Cardiac septum (tissue), 1 donor: ENCODE data around the gene ZNF398. TPM values are rescaled to one million over a fixed set of nuclear protein-coding genes. Genes with fewer than 3 reads are reported as not detected.

ENCODE experiments used
- DNase-seq: peaks from one replicate; pipeline ENCODE4 v3.0.0-alpha.2; 2020; ENCODE audit warnings: low spot score
- intact Hi-C: fragments of 100-400 bp; cut with DNase I; formaldehyde crosslinking; loops from one replicate; pipeline ENCODE4 v1.14.0; 2022
- total RNA-seq: library from RNA; stranded (reverse); fragmentation: NEBNext Ultra II Directional; extraction: Animal tissue kit (Norgen Biotek cat#: 25700); gene quantifications from one replicate; pipeline ENCODE4 v1.2.1, GENCODE V29; 2021
- donor health status: DM: no; HTN: no; CAD: no.

Gene ZNF398
- total RNA-seq, 1 donor from 2014 or later, result 7.4 TPM

- intact Hi-C loops, result loop anchor here (5.0 kb wide), 2 partner anchors 52 to 53 kb away; partner anchors contain the start of genes ZNF282 and ZNF786
- DNase-seq, result no peak
Observed at GRCh38 chr7:149145031-149145845, 2.0 kb upstream of the ZNF398 start.

- intact Hi-C loops, result loop anchor here (1.0 to 5.0 kb wide), 3 partner anchors 22 to 56 kb away; partner anchors contain the start of genes ZNF282, ZNF425 and ZNF786
- DNase-seq, result peak; percentile 80
Observed at GRCh38 chr7:149147752-149148653, 750 bp downstream of the ZNF398 start.

GRCh38 chr7:149150981-149151380 is 3.7 kb downstream of the ZNF398 start:
- intact Hi-C loops, result no loop called here
- DNase-seq, result no peak

- intact Hi-C loops, result no loop called here
- no peak for DNase-seq
Observed at GRCh38 chr7:149153346-149153745, 6.1 kb downstream of the ZNF398 start.

- no peak for DNase-seq
- intact Hi-C loops, result no loop called here
Observed at GRCh38 chr7:149154056-149154455, 6.8 kb downstream of the ZNF398 start.

GRCh38 chr7:149156898-149157297 is 9.6 kb downstream of the ZNF398 start:
- intact Hi-C loops, result no loop called here
- DNase-seq, result no peak

- DNase-seq, result no peak
- intact Hi-C loops, result no loop called here
Observed at GRCh38 chr7:149161241-149161848, 14.1 kb downstream of the ZNF398 start.

GRCh38 chr7:149166142-149166541 is 18.9 kb downstream of the ZNF398 start:
- intact Hi-C loops, result no loop called here
- DNase-seq, result no peak

- intact Hi-C loops, result no loop called here
- DNase-seq, result no peak
Observed at GRCh38 chr7:149166630-149167352, 19.5 kb downstream of the ZNF398 start.

GRCh38 chr7:149171892-149172533 is 24.8 kb downstream of the ZNF398 start:
- no peak for DNase-seq
- intact Hi-C loops, result no loop called here

GRCh38 chr7:149172534-149172920 is 25.3 kb downstream of the ZNF398 start:
- DNase-seq, result no peak
- intact Hi-C loops, result no loop called here

GRCh38 chr7:149175150-149175549 is 27.9 kb downstream of the ZNF398 start:
- no peak for DNase-seq
- intact Hi-C loops, result no loop called here

GRCh38 chr7:149179241-149179640 is 32.0 kb downstream of the ZNF398 start:
- intact Hi-C loops, result no loop called here

GRCh38 chr7:149180722-149181449 is 33.6 kb downstream of the ZNF398 start:
- intact Hi-C loops, result no loop called here
- no peak for DNase-seq

More at GRCh38 chr7:149179241-149179640, 32.0 kb downstream of the ZNF398 start:
- DNase-seq, result no peak

- DNase-seq, result no peak
- intact Hi-C loops, result no loop called here
Observed at GRCh38 chr7:149181450-149181790, 34.2 kb downstream of the ZNF398 start.

GRCh38 chr7:149184274-149184673 is 37.0 kb downstream of the ZNF398 start:
- intact Hi-C loops, result no loop called here
- no peak for DNase-seq

- no peak for DNase-seq
- intact Hi-C loops, result no loop called here
Observed at GRCh38 chr7:149188213-149188612, 41.0 kb downstream of the ZNF398 start.

- intact Hi-C loops, result no loop called here
- DNase-seq, result no peak
Observed at GRCh38 chr7:149188637-149189259, 41.5 kb downstream of the ZNF398 start.
